OCI-LY1 (cell line): ENCODE data around the gene ATP8A1.
"Not testable (repeated sequence)": the region's sequence is repeated elsewhere in the genome, so short reads cannot be mapped to it uniquely, and the experiment has no call there.

Experiments used
- H2AFZ ChIP-seq: fragments of 200-600 bp; sonication (generic), shearing (Covaris generic); 2 replicates; pipeline ENCODE4 v1.6.0; 2014; ENCODE audit warnings: antibody characterized with exemption, mild to moderate bottlenecking, low read length
- H3F3A ChIP-seq: fragments of 200-600 bp; sonication (generic), shearing (Covaris generic); 2 replicates; pipeline ENCODE4 v1.6.0; 2014; ENCODE audit warnings: mild to moderate bottlenecking, antibody characterized with exemption, low read length, moderate library complexity; ENCODE audit not compliant: insufficient read depth
- H3K27ac ChIP-seq: fragments of 200-600 bp; sonication (generic); 2 replicates; pipeline ENCODE4 v1.5.1; 2014; ENCODE audit warnings: low read length, mixed run types, mild to moderate bottlenecking, low read depth; ENCODE audit not compliant: poor library complexity, severe bottlenecking
- H3K27me3 ChIP-seq: fragments of 200-600 bp; sonication (generic); 2 replicates; pipeline ENCODE4 v1.6.0; 2014; ENCODE audit warnings: antibody characterized with exemption, mild to moderate bottlenecking, low read length, moderate library complexity; ENCODE audit not compliant: insufficient read depth
- H3K36me3 ChIP-seq: fragments of 200-600 bp; sonication (generic); 2 replicates; pipeline ENCODE4 v1.6.1; 2014; ENCODE audit warnings: mild to moderate bottlenecking, antibody characterized with exemption, low read length, moderate library complexity, mixed read lengths; ENCODE audit not compliant: insufficient read depth
- H3K4me1 ChIP-seq: fragments of 200-600 bp; sonication (generic); 2 replicates; pipeline ENCODE4 v1.5.1; 2014; ENCODE audit warnings: mild to moderate bottlenecking, low read length, moderate library complexity; ENCODE audit not compliant: insufficient read depth, severe bottlenecking
- H3K4me2 ChIP-seq: fragments of 200-600 bp; sonication (generic), shearing (Covaris generic); 2 replicates; pipeline ENCODE4 v1.6.1; 2014; ENCODE audit warnings: low read length
- H3K4me3 ChIP-seq: fragments of 200-600 bp; sonication (generic); 2 replicates; pipeline ENCODE4 v1.5.1; 2014; ENCODE audit warnings: low read length, low read depth, mild to moderate bottlenecking, mixed read lengths; ENCODE audit not compliant: poor library complexity, severe bottlenecking
- H3K79me2 ChIP-seq: fragments of 200-600 bp; shearing (Covaris generic); 2 replicates; pipeline ENCODE4 v1.6.1; 2016; ENCODE audit warnings: mixed run types, low read length, mixed read lengths; ENCODE audit not compliant: insufficient read depth
- H3K9ac ChIP-seq: fragments of 200-600 bp; sonication (generic), shearing (Covaris generic); 2 replicates; pipeline ENCODE4 v1.6.1; 2014; ENCODE audit warnings: mild to moderate bottlenecking, low read length, mixed read lengths
- H3K9me2 ChIP-seq: fragments of 200-600 bp; sonication (generic), shearing (Covaris generic); 2 replicates; pipeline ENCODE4 v1.6.1; 2014; ENCODE audit warnings: low read depth, mild to moderate bottlenecking, low read length, mixed read lengths
- H3K9me3 ChIP-seq: fragments of 200-600 bp; shearing (Covaris generic); 2 replicates; pipeline ENCODE4 v1.6.1; 2014; ENCODE audit warnings: low read length, mixed read lengths
- H4K20me1 ChIP-seq: fragments of 200-600 bp; sonication (generic), shearing (Covaris generic); 2 replicates; pipeline ENCODE4 v1.6.0; 2016; ENCODE audit warnings: mild to moderate bottlenecking, low read length; ENCODE audit not compliant: insufficient read depth
- CTCF ChIP-seq: fragments of 200-600 bp; sonication (generic), shearing (Covaris generic); IDR thresholded peaks from 2 replicates; pipeline ENCODE4 v1.5.1; 2017; ENCODE audit warnings: mild to moderate bottlenecking, antibody characterized with exemption, low read length, moderate library complexity, mixed read lengths
- EZH2 ChIP-seq: fragments of 200-600 bp; sonication (generic), shearing (Covaris generic); IDR thresholded peaks from 2 replicates; pipeline ENCODE4 v1.8.0; 2017; ENCODE audit warnings: borderline replicate concordance, mixed run types, mild to moderate bottlenecking, antibody characterized with exemption, low read length, moderate library complexity, mixed read lengths

The ATP8A1 gene

GRCh38 chr4:42473071-42473684 is 183.7 kb downstream of the ATP8A1 start:
- Histone ChIP-seq H3K9ac (no peak overlapping the region), H3K79me2 (no peaks in the 10 kb centered on the region), H3K36me3 (no peaks in the 10 kb centered on the region), H3F3A (no peaks in the 10 kb centered on the region), H3K4me3 (no peak overlapping the region), H3K9me3 (no peaks in the 10 kb centered on the region), H3K4me2 (no peak overlapping the region), H3K27ac (no peak overlapping the region), H3K9me2 (no peaks in the 10 kb centered on the region), H3K27me3 (no peaks in the 10 kb centered on the region), H3K4me1 (no peaks in the 10 kb centered on the region), H2AFZ (no peak overlapping the region), H4K20me1 (no peaks in the 10 kb centered on the region)
- TF ChIP-seq EZH2 = no peak
- TF ChIP-seq CTCF = no peak

GRCh38 chr4:42471896-42472295 is 185.0 kb downstream of the ATP8A1 start:
- H3K4me2 ChIP-seq = no peak overlapping the region
- no peak overlapping the region for H3K9ac ChIP-seq
- no peaks in the 10 kb centered on the region for H3F3A ChIP-seq
- H3K27ac ChIP-seq = no peak overlapping the region
- no peaks in the 10 kb centered on the region for H4K20me1 ChIP-seq
- H3K4me1 ChIP-seq = no peaks in the 10 kb centered on the region
- no peak overlapping the region for H2AFZ ChIP-seq
- no peak for TF ChIP-seq CTCF
- no peak for TF ChIP-seq EZH2
- H3K9me3 ChIP-seq = no peaks in the 10 kb centered on the region
- no peaks in the 10 kb centered on the region for H3K36me3 ChIP-seq
- no peaks in the 10 kb centered on the region for H3K79me2 ChIP-seq
- H3K4me3 ChIP-seq = no peak overlapping the region
- H3K9me2 ChIP-seq = no peaks in the 10 kb centered on the region
- H3K27me3 ChIP-seq = no peaks in the 10 kb centered on the region

- no peak for TF ChIP-seq EZH2
- no peak for TF ChIP-seq CTCF
Measured at GRCh38 chr4:42470023-42470422, 186.9 kb downstream of the ATP8A1 start.

GRCh38 chr4:42467777-42468176 is 189.1 kb downstream of the ATP8A1 start:
- not testable (repeated sequence) for H3K27me3 ChIP-seq, H4K20me1 ChIP-seq, H3K9me2 ChIP-seq, H3K4me3 ChIP-seq, H3K9ac ChIP-seq, H3K9me3 ChIP-seq, H3K27ac ChIP-seq, H3F3A ChIP-seq, H3K4me2 ChIP-seq, H3K4me1 ChIP-seq, H2AFZ ChIP-seq, H3K36me3 ChIP-seq, H3K79me2 ChIP-seq

More at GRCh38 chr4:42470023-42470422, 186.9 kb downstream of the ATP8A1 start:
- no peaks in the 10 kb centered on the region for H3K9me3 ChIP-seq
- no peaks in the 10 kb centered on the region for H3F3A ChIP-seq
- H3K27me3 ChIP-seq = no peaks in the 10 kb centered on the region
- no peaks in the 10 kb centered on the region for H3K4me1 ChIP-seq
- H3K79me2 ChIP-seq = no peaks in the 10 kb centered on the region
- H3K27ac ChIP-seq = no peak overlapping the region
- H3K9ac ChIP-seq = no peak overlapping the region
- H4K20me1 ChIP-seq = no peaks in the 10 kb centered on the region
- no peak overlapping the region for H2AFZ ChIP-seq
- H3K4me2 ChIP-seq = no peak overlapping the region
- H3K9me2 ChIP-seq = no peaks in the 10 kb centered on the region
- H3K36me3 ChIP-seq = no peaks in the 10 kb centered on the region
- H3K4me3 ChIP-seq = no peak overlapping the region
